RWPE2 (cell line): ENCODE data around the gene CENPX.

Source experiments
- ATAC-seq: fragments of 200-7000 bp; cut with Tn5 transposase; 3 replicates; pipeline ENCODE4 v1.9.1; 2021; ENCODE audit warnings: low read depth
- DNase-seq: peaks from one replicate; pipeline ENCODE4 v3.0.0-alpha.2; 2020; ENCODE audit warnings: low spot score
- H3K27ac ChIP-seq: fragments of 450-650 bp; 2 replicates; pipeline ENCODE4 v1.5.1; 2017; ENCODE audit warnings: mild to moderate bottlenecking; ENCODE audit not compliant: poor library complexity, severe bottlenecking
- H3K27me3 ChIP-seq: fragments of 250-450 bp; sonication (Bioruptor Pico); 2 replicates; pipeline ENCODE4 v1.5.1; 2021; ENCODE audit warnings: mild to moderate bottlenecking, moderate library complexity; ENCODE audit not compliant: insufficient read depth, poor library complexity, severe bottlenecking
- H3K36me3 ChIP-seq: fragments of 250-450 bp; sonication (Bioruptor Pico); 2 replicates; pipeline ENCODE4 v1.5.1; 2020; ENCODE audit warnings: low read depth, mild to moderate bottlenecking, moderate library complexity
- H3K4me1 ChIP-seq: fragments of 250-450 bp; sonication (Bioruptor Pico); 2 replicates; pipeline ENCODE4 v1.5.1; 2021; ENCODE audit warnings: mild to moderate bottlenecking, moderate library complexity; ENCODE audit not compliant: insufficient read depth, poor library complexity, severe bottlenecking
- H3K4me3 ChIP-seq: fragments of 250-450 bp; sonication (Bioruptor Pico); 2 replicates; pipeline ENCODE4 v1.5.1; 2021; ENCODE audit warnings: mild to moderate bottlenecking, moderate library complexity; ENCODE audit not compliant: severe bottlenecking
- H3K9me3 ChIP-seq: fragments of 250-450 bp; sonication (Bioruptor Pico); 2 replicates; pipeline ENCODE4 v1.5.1; 2021; ENCODE audit warnings: mild to moderate bottlenecking, moderate library complexity; ENCODE audit not compliant: severe bottlenecking
- TF ChIP-seq, protein P1 (sequence below): fragments of 450-650 bp; IDR thresholded peaks from one replicate; pipeline ENCODE4 v1.5.1; 2017; ENCODE audit warnings: mild to moderate bottlenecking, moderate library complexity; ENCODE audit not compliant: poor library complexity, severe bottlenecking

The CENPX gene

DNA sequence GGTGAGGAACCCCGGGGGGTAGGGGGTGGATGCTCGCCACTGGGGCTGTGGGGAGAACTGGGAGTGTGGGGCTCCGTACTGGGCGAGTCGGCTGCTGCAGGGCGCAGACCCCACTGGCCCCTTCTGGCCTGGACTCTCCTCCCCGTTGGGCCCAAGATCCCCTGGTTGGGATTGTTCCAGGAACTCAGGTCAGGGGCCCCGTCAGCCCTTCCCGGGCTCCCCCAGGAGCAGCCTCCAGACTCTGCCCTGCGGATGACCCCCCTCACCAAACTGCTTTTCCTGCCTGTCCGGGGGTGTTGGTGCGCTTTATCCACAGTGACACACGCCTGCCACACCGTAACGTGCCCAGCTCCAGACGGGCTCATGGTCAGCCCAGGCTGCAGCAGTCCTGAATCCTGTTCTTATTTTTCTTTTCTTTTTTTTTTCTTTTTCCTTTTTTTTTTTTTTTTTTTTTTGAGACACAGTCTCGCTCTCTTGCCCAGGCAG is 21.1 kb downstream of the CENPX start:
- peaks cover 6% of the 10 kb centered on the region; the same call in 1 of the 2 replicates for H3K36me3 ChIP-seq
- H3K27me3 ChIP-seq: no peaks in the 10 kb centered on the region
- no peak overlapping the region for H3K27ac ChIP-seq
- H3K4me1 ChIP-seq: peaks cover 21% of the 10 kb centered on the region
- ATAC-seq: no peak
- TF ChIP-seq, protein P1, sequence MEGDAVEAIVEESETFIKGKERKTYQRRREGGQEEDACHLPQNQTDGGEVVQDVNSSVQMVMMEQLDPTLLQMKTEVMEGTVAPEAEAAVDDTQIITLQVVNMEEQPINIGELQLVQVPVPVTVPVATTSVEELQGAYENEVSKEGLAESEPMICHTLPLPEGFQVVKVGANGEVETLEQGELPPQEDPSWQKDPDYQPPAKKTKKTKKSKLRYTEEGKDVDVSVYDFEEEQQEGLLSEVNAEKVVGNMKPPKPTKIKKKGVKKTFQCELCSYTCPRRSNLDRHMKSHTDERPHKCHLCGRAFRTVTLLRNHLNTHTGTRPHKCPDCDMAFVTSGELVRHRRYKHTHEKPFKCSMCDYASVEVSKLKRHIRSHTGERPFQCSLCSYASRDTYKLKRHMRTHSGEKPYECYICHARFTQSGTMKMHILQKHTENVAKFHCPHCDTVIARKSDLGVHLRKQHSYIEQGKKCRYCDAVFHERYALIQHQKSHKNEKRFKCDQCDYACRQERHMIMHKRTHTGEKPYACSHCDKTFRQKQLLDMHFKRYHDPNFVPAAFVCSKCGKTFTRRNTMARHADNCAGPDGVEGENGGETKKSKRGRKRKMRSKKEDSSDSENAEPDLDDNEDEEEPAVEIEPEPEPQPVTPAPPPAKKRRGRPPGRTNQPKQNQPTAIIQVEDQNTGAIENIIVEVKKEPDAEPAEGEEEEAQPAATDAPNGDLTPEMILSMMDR: no peak
- H3K4me3 ChIP-seq: no peak overlapping the region
- no peaks in the 10 kb centered on the region for H3K9me3 ChIP-seq
- DNase-seq: no peak

DNA sequence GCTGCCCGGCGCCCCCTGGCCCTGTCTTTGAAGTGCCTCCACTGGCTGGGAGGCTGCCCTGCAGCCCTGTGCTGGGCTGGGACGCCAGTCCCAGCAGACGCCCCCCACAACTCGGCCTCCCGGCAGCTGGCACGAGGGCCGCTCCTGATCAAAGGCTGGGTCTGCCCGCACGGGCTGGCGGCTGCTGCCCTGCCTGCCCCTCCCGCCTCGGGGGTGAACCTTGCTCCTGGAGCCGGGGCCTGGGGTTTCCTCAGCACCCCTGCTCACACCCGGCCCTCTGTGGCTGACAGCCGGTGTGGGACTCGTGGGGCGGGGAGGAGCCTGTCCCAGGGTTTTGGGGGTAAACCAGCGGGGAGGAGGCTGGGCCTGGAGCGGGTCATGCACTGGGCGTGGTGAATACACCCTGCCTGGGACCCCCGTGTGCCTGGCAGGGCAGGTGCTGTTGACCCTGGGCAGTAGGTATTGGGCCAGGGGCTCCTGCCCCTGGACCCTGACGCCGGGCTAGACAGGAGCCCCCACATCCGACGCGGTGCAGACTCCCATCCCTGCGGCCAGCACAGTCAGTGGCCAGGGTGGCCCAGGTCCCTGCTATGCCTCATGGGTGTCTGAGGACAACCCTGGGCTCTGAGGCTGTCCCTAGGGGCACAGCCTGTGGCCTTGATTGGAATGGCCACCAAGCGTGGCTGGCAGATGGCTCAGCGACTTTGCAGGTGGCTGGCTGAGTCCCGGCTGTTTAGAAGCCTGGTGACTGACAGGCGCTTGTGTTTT is 21.7 kb downstream of the CENPX start:
- ATAC-seq (no peak), DNase-seq (no peak)
- peaks cover 7% of the 10 kb centered on the region; the same call in 1 of the 2 replicates for H3K36me3 ChIP-seq
- no peaks in the 10 kb centered on the region for H3K27me3 ChIP-seq
- no peaks in the 10 kb centered on the region for H3K9me3 ChIP-seq
- TF ChIP-seq, protein P1: no peak
- H3K4me3 ChIP-seq: no peak overlapping the region
- H3K27ac ChIP-seq: no peak overlapping the region
- H3K4me1 ChIP-seq: peaks cover 15% of the 10 kb centered on the region

DNA sequence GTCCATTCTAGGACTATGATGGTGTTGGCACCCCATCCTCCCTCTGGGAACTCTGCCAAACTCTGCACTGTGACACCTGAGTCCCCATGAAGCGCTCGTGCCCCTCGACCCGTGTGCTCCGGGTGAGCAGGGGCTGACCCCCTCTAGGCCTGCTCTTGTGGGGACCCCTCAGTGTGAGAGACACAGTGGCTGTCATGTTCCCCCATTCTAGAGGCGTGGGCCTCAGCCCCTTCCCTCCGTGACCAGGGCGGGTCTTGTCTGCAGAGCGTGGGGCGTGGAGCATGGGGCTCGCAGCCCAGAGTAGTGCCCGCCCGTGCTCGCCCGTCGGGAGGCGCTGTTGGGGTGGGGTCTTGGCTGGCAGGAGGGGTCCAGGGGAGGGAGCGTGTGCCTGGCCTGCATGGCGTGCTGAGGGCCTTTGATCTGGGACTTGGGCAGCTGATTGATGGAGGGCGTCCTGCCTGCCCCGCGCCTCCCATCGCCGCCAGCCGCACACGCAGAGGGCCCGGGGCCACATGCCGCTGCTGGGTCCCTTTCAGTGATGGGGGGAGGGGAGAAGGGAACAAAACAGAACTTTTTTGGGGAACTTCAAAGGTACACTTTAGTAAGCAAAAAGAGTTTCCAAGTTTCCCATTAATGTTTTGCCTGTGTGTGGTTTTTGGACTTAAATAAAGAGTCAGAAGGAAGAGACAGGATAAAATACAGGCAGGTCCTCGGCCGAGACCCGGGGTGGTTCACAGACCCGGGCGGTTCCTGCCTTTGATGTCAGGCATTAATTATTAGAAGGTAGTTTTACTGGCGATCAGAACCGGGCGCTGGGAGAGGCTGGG is 22.5 kb downstream of the CENPX start:
- no peak overlapping the region for H3K27ac ChIP-seq
- H3K4me1 ChIP-seq: peaks cover 13% of the 10 kb centered on the region
- no peaks in the 10 kb centered on the region for H3K9me3 ChIP-seq
- DNase-seq: no peak
- no peak for ATAC-seq
- no peak overlapping the region for H3K4me3 ChIP-seq
- no peaks in the 10 kb centered on the region for H3K27me3 ChIP-seq
- TF ChIP-seq, protein P1: no peak
- H3K36me3 ChIP-seq: peaks cover 7% of the 10 kb centered on the region; the same call in 1 of the 2 replicates

DNA sequence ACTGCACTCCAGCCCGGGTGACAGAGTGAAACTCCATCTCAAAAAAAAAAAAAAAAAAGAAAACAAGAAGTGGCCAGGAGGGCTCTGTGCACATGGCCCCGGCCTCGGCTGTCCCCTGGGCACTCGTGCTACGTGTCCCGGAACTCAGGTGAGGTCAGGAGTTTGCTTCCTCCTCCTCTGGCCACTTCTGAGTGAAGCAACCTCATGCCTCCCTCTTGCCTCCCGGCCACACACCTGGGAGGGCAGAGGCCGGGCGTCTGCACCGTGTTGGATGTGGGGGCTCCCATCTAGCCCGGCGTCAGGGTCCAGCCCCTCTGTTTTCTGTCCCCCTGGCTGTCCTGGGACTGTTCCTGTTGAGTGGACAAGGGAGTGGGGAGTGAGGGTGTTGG is 23.1 kb downstream of the CENPX start:
- no peak overlapping the region for H3K27ac ChIP-seq
- no peak overlapping the region for H3K4me3 ChIP-seq
- TF ChIP-seq, protein P1: no peak
- peaks cover 7% of the 10 kb centered on the region; the same call in 1 of the 2 replicates for H3K36me3 ChIP-seq
- H3K4me1 ChIP-seq: peaks cover 13% of the 10 kb centered on the region
- ATAC-seq (no peak), DNase-seq (no peak)
- no peaks in the 10 kb centered on the region for H3K9me3 ChIP-seq
- H3K27me3 ChIP-seq: no peaks in the 10 kb centered on the region
